Calu3 (cell line): Measurements from ENCODE around the gene SERPINA12. TPM values are rescaled to one million over a fixed set of nuclear protein-coding genes. Genes with fewer than 3 reads are reported as not detected.

Experiments
- BruUV-seq: library from RNA; stranded (reverse); fragments of 400-500 nt; replicated peaks from 2 replicates; lab custom pipeline; 2021; lab: Mats Ljungman, UMichigan
- CTCF ChIA-PET: fragments of 300-600 bp; sonication (Branson Sonifier 250); formaldehyde crosslinking; loops from one replicate; lab custom pipeline; 2022; ENCODE audit warnings: antibody characterized with exemption; lab: Charles Lee
- DNase-seq: peaks from one replicate; pipeline ENCODE4 v3.0.0; 2022
- H3K27ac Mint-ChIP-seq: one replicate; pipeline ENCODE4 v1.8.0; 2022; ENCODE audit warnings: mixed read lengths; ENCODE audit not compliant: unreplicated experiment
- H3K27me3 Mint-ChIP-seq: one replicate; pipeline ENCODE4 v1.8.0; 2022; ENCODE audit warnings: mixed read lengths; ENCODE audit not compliant: unreplicated experiment
- H3K36me3 Mint-ChIP-seq: one replicate; pipeline ENCODE4 v1.8.0; 2022; ENCODE audit warnings: mild to moderate bottlenecking, moderate library complexity, mixed read lengths; ENCODE audit not compliant: insufficient read depth, unreplicated experiment
- H3K4me1 Mint-ChIP-seq: one replicate; pipeline ENCODE4 v1.8.0; 2022; ENCODE audit warnings: mild to moderate bottlenecking, low read depth, mixed read lengths; ENCODE audit not compliant: unreplicated experiment
- H3K4me3 Mint-ChIP-seq: one replicate; pipeline ENCODE4 v1.8.0; 2022; ENCODE audit warnings: mild to moderate bottlenecking, low read depth, moderate library complexity, mixed read lengths; ENCODE audit not compliant: unreplicated experiment
- H3K9me3 Mint-ChIP-seq: one replicate; pipeline ENCODE4 v1.8.0; 2022; ENCODE audit warnings: low read depth, mixed read lengths; ENCODE audit not compliant: unreplicated experiment
- CTCF ChIP-seq: fragments of 200-600 bp; IDR thresholded peaks from one replicate; pipeline ENCODE4 v1.8.0; 2022; ENCODE audit warnings: antibody characterized with exemption; ENCODE audit not compliant: unreplicated experiment
- intact Hi-C: fragments of 100-400 bp; cut with micrococcal nuclease; formaldehyde crosslinking; loops from one replicate; pipeline ENCODE4 v1.10.0; 2022; ENCODE audit not compliant: unreplicated experiment
- total RNA-seq: library from RNA; stranded (reverse); gene quantifications from 2 replicates; pipeline ENCODE4 v1.2.3, GENCODE V29; 2022

SERPINA12 gene
- total RNA-seq, 1 experiment from 2014 or later = not detected

GRCh38 chr14:94505206-94505605, 4.1 kb downstream of the SERPINA12 start:
- DNase-seq = no peak
- Mint-ChIP-seq H3K4me3 (no peak overlapping the region), H3K27me3 (peaks cover 22% of the 10 kb centered on the region), H3K4me1 (no peaks in the 10 kb centered on the region), H3K27ac (no peak overlapping the region), H3K9me3 (no peaks in the 10 kb centered on the region), H3K36me3 (no peaks in the 10 kb centered on the region)
- CTCF ChIA-PET = no interaction called here
- TF ChIP-seq CTCF = no peak
- BruUV-seq = no TSS peak
- intact Hi-C loops = no loop called here

DNA sequence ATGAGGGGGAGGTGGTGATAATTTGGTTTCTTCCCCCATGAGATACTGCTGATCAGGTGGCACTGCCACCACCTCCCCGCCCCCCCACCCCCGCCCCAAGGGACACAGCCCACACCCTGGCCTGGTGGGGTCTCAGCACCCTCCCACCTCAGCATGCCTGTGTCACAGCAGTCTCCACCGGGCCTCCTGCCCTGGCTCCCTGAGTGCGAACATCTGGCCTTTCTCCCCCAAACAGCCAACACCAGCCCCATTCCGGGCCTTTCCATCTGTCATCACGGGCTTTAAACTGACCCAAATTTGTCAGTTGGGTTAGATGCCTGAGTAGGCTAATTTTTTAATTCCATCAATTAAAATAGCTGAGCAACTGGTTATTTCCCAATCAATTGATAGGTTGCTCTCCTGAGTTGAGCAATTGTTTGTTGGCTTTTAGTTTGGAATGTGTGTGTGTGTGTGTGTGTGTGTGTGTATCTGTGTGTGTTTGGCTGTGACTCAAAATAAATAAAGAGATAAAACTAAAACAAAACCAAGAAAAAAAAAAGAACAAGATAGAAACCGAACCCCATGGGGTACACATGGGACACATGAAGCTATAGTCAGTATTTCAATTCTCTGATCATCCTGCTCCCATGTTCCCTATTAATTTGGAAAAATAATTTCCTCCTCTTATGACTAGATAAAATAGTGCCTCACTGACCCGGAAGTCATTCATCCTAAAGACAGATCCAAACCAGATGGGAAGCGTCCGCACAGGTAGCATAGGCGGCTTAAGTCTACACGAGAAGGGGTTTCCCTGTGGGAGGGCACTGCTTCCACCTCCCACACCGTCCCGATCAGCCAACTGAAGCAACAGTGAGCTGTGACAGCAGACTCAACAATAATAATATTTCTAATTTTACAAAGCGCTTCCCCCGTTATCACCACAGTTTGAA, 7.4 kb downstream of the SERPINA12 start:
- no peak for TF ChIP-seq CTCF
- Mint-ChIP-seq H3K9me3 (no peaks in the 10 kb centered on the region), H3K4me1 (no peaks in the 10 kb centered on the region), H3K36me3 (no peaks in the 10 kb centered on the region), H3K4me3 (no peak overlapping the region), H3K27me3 (peaks cover 52% of the 10 kb centered on the region), H3K27ac (no peak overlapping the region)
- BruUV-seq = no TSS peak
- CTCF ChIA-PET = interaction anchor here (0.7 kb wide), 1 partner anchor 139 kb away, joined by 4 read pairs; no protein-coding TSS in a partner anchor
- DNase-seq = no peak
- intact Hi-C loops = no loop called here

- no peak for DNase-seq
- intact Hi-C loops = no loop called here
- H3K36me3 Mint-ChIP-seq = no peaks in the 10 kb centered on the region
- H3K27ac Mint-ChIP-seq = no peak overlapping the region
- CTCF ChIA-PET = no interaction called here
- no peak overlapping the region for H3K4me3 Mint-ChIP-seq
- H3K27me3 Mint-ChIP-seq = peaks cover 67% of the 10 kb centered on the region
- BruUV-seq = no TSS peak
- no peaks in the 10 kb centered on the region for H3K9me3 Mint-ChIP-seq
- TF ChIP-seq CTCF = no peak
- H3K4me1 Mint-ChIP-seq = no peaks in the 10 kb centered on the region
Observed at GRCh38 chr14:94500264-94500663, 9.0 kb downstream of the SERPINA12 start.

DNA sequence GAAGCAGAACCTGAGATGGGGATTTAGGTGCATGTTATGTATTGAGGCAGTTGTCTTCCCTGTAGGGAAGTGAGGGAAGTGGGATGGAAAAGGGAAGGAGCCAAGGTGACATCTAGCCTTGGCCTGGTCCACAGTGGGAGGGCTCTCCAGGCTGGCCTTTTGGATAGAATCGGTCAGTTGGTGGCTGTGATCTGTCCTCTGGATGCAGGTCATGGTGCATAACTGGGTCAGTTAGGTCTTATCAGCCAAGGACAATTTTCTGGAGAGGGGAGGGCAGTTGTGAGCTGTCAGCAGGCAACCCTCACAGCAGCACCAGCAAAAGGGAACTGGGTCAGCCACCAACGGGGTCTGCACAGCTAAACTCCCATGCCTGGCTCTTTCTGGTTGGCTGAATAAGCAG, 9.6 kb downstream of the SERPINA12 start:
- no peak overlapping the region for H3K4me3 Mint-ChIP-seq
- H3K27ac Mint-ChIP-seq = no peak overlapping the region
- CTCF ChIA-PET = interaction anchor here (0.6 kb wide), 1 partner anchor 150 kb away, joined by 3 read pairs; no protein-coding TSS in a partner anchor
- no peaks in the 10 kb centered on the region for H3K4me1 Mint-ChIP-seq
- H3K9me3 Mint-ChIP-seq = no peaks in the 10 kb centered on the region
- BruUV-seq = no TSS peak
- no peaks in the 10 kb centered on the region for H3K36me3 Mint-ChIP-seq
- no peak for TF ChIP-seq CTCF
- no peak for DNase-seq
- intact Hi-C loops = no loop called here
- H3K27me3 Mint-ChIP-seq = peaks cover 72% of the 10 kb centered on the region
